Activated CD8-positive, alpha-beta memory T cell treated with anti-CD3 and anti-CD28 coated beads for 48 hours (primary cell): ENCODE data around the gene HYOU1.
"Not testable (repeated sequence)": the region's sequence is repeated elsewhere in the genome, so short reads cannot be mapped to it uniquely, and the experiment has no call there.

ENCODE experiments used
- DNase-seq, 3 experiments: peaks; one replicate each; pipeline ENCODE4 v3.0.0-alpha.2; 2020; ENCODE audit warnings: low read depth in 2 of 3, low spot score in 2 of 3

The HYOU1 gene

DNA sequence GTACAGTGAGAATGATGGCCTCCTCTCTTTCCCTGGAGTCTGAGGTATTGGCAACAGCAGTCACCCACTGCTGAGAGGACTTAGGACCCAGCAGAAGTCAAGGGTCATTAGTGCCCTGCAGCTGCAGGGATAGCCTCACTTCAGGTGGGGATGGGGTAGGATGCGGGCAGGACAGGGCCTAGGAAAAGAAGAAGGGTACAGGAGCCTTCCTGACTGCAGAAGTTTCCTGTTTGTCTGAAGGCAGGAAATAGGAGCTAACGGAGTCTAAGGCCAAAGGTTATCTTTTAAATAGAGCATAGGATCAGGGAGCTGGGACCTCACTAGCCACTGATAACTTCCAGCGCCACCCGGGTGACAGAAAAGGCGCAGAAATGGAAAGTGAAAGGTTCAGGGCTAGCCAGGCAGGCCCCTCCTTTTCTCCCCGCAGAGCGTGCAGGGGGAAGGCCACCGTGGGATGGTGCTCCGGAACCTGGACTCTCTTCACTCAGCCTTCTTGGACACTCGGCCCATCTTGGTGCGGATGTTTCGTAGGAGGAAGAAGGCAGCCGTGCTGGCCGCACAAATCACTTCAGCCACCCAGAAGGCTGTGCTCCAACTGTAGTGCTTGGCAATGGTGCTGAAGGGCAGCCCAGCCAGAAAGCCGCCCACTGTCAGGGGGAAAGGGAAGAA, 32.4 kb downstream of the HYOU1 start:
- DNase-seq: no peak

DNA sequence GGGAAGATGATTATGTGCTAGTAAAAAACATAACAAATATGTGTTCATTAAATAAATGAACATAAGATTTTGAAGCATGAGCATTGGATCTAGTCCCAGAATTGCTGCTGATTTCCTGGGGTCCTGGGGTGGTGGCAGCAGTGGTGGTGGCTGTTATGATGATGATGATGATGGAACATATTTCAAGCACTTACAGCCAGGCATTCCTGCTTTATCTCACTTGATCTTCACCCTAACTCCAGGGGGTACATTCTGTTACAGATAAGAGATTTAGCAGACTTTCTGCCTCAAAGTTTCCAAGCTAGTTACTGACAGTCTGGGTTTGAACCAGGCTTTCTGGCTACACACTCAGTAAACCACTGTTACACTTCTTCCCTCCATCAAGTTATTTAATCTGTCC, 33.3 kb downstream of the HYOU1 start:
- no peak for DNase-seq

DNA sequence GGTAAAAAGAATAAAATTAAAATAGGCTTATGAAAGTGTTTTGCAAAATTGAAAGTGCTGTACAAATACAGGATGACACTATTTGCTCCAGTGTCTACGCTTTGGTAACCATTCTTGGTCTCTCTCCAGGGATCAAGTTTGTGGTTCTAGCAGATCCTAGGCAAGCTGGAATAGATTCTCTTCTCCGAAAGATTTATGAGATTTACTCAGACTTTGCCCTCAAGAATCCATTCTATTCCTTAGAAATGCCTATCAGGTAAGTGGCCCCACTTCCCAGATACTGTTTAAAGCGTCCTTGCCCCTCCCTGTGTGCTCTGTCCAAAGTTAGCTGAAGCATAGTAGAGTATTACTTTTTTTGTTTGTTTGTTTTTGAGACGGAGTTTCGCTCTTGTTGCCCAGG, 35.4 kb downstream of the HYOU1 start:
- no peak for DNase-seq

DNA sequence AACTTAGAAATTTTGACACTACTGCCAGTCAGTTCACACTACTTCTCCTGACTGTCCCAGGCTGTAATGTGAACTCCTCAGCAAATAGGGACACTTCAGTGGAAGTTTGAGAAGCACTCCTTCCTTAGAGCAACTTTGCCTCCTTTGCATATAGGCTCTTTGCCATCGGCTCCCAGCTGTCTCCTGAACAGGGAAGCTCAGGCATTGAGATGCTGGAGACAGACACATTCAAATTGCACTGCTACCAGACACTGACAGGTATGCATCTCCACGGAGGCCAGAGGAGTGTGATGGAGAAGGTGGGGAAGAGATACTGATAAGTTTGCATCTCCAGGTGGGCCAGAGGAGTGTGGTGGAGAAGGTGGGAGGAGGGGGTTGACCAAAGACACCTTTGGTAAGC, 37.0 kb downstream of the HYOU1 start:
- DNase-seq: no peak

DNA sequence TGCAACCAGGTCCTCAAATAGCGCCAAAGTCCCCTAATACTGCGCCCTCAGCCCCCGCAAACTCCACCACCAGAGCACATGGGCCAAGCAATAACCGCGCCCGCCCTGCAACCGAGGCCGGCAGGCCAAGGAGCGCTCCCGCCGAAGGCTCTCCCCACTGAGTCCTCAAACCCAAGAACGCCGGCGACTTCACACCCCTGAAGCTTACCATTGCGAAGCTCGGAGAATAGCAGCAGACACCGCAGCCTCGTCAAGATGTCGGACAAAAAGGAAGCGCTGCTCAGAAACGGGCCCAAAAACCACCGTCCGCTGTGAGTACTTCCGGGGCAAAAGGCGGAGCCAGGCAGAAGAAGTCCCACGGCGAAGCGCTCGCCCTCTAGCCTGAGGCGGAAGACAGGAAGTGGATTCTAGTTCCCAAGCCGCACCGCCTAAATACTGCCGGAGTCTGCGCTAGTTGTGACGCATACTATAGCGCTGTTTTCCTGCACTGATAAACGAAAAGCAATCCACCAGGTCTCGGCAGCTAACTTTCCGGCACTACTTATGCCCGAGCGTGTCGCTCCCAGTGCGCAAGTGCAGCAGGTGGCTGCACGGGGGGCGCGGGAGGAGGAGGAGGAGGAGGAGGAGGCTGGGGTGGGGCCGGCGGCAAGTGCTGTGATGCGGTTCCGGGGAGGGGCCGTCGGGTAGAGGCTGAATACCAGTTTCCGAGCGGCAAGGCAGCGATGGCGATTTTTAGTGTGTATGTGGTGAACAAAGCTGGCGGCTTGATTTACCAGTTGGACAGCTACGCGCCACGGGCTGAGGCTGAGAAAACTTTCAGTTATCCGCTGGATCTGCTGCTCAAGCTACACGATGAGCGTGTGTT, 38.7 kb downstream of the HYOU1 start, which contains the start of the genes RPS25 and TRAPPC4:
Gene RPS25, minus strand, starts transcription at position 270 of the 865 bp plus-strand sequence. Its CDS starts 59 bp downstream, at position 211.
Gene TRAPPC4, plus strand, starts transcription at position 693 of the 865 bp plus-strand sequence. Its CDS starts 30 bp downstream, at position 723.
- peak; percentile 72 to 84 (median 77) for DNase-seq

DNA sequence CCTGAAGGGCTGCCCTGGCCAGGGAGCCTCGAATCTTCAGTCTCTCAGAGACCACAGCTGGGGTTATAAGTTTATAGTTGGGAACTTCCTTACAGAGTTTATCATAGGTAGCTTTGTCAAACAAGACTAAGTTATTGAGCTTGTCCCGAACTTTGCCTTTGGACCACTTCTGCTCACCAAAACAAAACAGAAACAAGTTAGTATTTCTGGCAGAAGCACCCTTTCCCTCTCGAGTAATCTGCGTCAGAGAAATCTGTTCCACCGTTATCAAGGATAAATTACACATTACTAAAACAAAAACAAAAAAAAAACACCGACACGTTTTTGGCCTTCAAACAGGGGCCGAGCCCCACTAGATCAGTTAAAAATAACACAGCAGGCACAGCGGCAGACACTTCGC, 39.6 kb downstream of the HYOU1 start:
- DNase-seq: not testable (repeated sequence)

DNA sequence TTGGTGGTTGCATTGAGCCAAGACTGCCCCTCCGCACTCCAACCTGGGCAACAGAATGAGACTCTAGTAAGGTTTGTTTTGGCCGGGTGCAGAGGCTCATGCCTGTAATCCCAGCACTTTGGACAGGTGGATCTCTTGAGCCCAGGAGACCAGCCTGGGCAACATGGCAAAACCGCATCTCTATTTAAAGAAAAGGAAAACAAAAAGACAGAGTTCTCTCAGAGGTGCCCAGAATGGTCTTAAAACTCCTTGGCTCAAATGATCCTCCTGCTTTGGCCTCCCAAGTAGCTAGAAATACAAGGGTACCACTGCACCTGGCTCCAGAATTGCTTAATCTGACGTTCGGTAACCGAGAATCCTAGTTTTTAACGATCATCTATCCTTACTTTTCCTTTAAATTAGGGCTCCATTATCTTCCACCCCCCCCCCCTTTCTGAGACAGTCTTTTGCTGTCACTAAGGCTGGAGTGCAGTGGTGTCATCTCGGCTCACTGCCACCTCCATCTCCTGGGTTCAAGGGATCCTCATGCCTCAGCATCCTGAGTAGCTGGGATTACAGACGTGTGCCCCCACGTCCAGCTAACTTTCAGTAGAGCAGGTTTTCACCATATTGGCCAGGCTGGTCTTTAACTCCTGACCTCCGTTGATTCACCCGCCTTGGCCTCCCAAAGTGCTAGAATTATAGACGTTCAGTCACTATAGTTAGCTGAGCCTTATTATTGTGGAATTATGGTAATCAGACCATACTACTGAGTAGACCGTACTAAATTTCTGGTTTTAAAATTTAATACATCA, 40.6 kb downstream of the HYOU1 start:
- no peak for DNase-seq

DNA sequence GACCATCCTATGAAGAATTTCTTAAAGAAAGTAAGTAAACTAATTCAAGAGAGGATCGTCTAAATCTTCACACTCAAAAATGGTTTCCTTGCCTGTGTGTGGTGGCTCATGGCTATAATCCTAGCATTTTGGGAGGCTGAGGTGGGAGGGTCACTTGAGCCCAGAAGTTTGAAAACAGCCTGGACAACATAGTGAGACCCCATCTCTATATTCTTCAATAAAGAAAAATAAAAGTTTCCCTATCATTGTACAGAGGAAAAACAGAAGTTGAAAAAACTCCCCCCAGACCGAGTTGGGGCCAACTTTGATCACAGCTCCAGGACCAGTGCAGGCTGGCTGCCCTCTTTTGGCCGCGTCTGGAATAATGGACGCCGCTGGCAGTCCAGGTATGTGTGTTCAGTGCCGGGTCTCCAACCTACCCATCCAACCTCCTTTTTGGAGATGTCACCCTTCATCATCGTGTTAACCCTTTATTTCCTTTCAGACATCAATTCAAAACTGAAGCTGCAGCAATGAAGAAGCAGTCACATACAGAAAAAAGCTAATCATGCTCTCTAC, 41.9 kb downstream of the HYOU1 start:
- no peak for DNase-seq

DNA sequence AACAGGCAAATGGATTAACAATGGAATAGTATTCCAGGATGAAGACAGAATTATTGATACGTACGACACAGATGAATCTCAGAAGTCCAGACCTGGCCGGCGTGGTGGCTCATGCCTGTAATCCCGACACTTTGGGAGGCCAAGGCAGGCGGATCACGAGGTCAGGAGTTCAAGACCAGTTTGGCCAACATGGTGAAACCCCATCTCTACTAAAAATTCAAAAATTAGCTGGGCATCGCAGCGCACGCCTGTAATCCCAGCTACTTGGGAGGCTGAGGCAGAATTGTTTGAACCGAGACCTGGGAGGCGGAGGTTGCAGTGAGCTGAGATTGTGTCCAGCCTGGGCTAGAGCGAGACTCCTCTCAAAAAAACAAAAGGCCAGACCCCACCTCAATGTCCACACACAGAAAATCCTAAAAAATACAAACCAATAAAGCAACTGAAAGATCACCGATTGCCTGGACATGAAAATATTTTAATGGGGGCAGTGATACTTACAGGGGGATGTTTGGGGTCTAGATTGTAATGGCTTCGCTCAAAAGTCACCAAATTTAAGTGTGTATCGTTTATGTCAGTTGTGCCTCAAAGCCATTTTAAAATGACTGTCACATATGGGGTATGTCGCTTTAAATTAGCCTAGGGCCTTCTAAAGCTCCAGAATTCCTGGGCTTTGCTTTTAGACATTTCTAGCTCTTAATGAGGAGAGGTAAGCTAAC, 42.6 kb downstream of the HYOU1 start:
- DNase-seq: no peak

DNA sequence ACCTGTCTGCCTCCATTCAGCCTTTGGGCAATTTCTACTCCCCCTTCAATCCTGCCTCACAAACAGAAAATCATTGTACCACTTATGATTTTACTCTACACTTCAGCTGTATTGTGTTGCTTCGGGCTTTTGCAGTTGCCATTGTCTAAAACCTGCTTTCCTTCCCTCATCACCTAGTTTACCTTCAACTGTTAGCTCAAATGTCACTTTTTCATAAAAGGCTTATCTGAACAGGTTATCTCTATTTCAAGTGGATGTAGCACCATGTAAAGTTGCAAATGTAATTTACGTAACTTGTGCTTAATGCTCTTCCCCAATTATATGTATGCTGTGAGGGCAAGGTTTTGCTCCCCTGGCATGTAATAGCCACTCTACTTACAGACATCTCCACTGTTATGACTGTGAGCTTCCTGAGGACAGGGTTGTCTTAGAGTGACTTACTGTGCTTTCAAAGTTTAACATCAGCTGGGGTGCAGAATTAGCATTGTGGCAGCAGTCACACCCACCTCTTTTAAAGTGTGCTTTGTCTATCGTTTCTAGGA, 44.3 kb downstream of the HYOU1 start:
- no peak for DNase-seq

DNA sequence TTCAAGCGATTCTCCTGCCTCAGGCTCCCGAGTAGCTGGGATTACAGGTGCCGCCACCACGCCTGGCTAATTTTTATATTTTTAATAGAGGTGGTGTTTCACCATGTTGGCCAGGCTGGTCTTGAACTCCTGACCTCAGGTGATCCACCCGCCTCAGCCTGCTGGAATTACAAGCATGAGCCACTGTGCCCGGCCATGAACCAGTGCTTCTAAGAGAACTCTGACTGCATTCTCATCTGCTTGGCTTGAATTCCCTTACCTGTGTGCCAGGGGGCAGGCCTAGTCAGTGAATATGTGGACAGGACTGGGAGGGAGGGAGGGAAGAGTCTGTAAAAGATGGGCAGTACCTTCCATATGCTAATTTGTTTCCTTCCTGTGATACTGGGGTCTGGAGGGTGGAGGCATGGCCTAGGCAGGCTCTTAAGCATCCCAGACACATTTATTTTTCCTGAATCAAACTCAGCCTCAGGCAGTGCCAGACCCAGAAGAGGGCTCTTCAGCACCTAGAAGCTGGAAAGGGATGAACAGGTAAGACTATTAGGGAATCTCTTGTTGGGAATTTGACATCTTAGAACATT, 45.4 kb downstream of the HYOU1 start:
- no peak for DNase-seq

DNA sequence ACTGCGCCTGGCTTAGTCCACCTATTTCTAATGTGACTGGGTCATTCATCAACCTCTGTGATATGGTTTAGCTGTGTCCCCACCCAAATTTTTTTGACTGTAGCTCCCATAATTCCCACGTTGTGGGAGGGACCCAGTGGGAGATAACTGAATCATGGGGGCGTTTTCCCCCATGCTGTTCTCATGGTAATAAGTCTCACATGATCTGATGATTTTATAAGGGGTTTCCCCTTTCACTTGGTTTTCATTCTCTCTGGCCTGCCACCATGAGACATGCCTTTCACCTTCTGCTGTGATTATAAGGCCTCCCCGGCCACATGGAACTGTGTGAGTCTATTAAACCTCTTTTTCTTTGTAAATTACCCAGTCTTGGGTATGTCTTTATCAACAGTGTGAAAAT, 50.3 kb downstream of the HYOU1 start:
- no peak for DNase-seq

DNA sequence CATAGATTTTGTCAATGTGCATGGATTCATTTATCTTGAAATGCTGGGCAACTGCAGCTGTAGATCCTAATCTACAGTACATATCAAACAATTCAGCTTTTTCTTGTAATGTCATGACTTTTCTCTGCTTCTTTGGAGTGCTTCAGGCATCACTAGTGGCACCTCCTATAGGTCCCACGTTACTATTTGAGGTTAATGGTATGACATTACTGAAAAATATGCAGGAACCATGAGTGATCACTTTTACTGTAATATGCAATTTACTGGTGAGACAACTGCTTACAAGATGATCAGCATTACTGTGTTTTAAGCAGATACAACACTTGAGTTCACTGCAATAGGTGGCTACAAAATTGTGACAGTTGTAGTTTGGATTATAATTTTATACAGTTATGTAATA, 56.1 kb downstream of the HYOU1 start:
- no peak for DNase-seq

DNA sequence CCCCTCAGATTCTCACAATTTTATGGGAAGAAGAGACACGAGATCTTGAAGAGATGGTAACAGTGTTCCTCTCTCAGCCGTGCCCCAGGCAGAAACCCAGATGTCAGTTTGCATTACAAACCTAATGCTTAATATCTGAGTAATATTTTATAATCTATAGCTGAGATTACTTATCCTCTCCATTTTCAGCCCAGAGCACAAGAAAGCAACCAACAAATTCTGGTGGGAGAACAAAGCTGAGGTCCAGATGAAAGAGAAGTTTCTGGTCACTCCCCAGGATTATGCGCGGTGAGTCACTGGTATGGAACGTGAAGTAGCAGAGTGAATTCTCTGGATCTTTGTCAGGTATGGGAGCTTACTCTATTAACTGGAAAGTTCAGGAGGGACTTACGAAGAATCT, 58.2 kb downstream of the HYOU1 start:
- no peak for DNase-seq

DNA sequence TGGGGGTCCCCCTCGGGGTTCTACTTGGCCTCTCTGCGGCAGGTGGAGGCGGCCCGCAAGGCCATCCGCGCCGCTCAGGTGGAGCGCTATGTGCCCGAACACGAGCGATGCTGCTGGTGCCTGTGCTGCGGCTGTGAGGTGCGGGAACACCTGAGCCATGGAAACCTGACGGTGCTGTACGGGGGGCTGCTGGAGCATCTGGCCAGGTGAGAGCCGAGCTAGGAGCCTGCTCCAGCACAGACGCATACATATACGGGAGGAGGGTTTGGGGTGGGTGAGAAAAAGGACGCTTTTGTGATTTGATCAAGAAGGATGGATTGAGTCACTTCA, 58.7 kb downstream of the HYOU1 start:
- DNase-seq: no peak

DNA sequence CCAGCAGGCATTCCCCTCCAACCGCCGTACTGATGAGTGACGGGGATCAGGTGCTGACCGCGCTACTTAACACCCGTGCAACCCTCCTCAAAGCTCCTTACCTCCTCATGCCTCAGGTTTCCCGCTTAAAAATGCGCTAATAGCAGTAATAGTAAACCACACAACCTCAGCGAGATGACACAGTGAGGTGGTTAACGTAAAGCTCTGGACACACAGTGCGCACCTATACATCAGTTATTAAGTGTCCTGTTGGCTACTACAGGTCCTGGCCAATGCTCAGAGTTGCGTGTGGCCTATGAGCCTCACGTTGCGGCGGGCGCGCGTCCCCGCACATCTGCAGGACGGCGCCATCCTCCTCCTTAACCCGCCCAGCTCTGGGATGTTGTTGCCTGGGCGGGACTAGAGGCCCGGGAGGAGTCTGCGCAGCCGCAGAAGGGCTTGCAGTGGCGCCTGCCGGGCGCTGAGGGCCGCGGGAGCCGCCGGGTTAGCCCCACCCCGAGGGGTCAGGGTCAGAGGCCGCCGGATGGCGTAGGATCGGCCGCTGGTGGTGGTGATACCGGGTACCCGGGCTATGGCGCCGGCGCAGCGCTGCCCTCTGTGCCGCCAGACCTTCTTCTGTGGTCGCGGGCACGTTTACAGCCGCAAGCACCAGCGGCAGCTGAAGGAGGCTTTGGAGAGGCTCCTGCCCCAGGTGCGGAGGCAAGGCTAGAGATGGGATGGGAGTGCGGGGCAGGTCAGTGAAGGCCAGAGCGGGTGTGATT, 59.2 kb downstream of the HYOU1 start, which contains the start of gene CENATAC:
Gene CENATAC, plus strand, starts transcription at position 512 of the 761 bp plus-strand sequence. Its CDS starts 60 bp downstream, at position 572.
- DNase-seq: peak; percentile 74 to 88 (median 88)

DNA sequence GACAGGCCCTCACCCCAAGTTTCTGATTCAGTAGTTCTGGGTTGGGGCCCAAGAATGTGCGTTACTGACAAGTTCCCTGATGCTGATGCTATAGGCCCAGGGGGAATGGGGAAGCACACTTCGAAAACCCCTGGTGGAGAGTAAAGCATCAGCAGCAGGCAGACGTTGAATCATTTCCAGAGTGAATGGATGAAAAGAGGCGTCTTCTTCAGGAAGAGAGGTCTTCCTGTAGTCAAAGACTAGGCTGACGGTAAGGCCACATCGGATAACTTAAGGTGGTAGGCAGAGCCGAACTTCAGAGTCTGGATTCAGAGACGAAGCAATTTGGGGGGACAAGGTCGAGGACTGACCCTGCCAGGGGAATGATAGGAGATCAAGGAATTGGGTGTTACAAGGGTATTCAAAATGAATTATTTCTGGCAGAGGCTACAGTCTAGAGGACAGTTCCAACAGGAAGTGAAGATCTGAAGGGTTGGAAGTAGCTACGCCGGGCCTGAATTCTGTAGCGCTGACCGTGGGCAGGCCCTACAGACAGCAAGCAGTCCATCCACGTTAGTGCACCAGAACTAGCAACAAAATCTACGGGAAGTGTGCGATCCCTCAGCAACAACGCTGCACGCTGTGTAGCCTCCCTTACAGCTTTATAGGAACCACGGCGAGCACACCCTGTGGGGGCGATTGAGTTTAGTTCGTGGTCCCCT, 59.9 kb downstream of the HYOU1 start:
- no peak for DNase-seq
